Endothelial cell of umbilical vein (primary cell): Measurements from ENCODE around the gene DPEP2.

Experiments
- CTCF ChIP-seq, 2 donors: IDR thresholded peaks; 1 replicate in 1 of 2; 2 replicates in 1 of 2; pipeline ENCODE4 v1.5.1; 2011; ENCODE audit warnings: low read length in 2 of 2, mild to moderate bottlenecking in 2 of 2, moderate library complexity in 2 of 2, control low read depth in 1 of 2, inconsistent platforms in 1 of 2, low read depth in 1 of 2; ENCODE audit not compliant: insufficient read depth in 1 of 2; ENCODE audit errors: extremely low read depth in 1 of 2
- EZH2 ChIP-seq: IDR thresholded peaks from 2 replicates; pipeline ENCODE4 v1.6.1; 2012; ENCODE audit warnings: borderline replicate concordance, low read depth, mild to moderate bottlenecking, moderate library complexity, low read length, inconsistent platforms; ENCODE audit not compliant: severe bottlenecking
- POLR2A ChIP-seq: IDR thresholded peaks from 2 replicates; pipeline ENCODE4 v1.6.1; 2012; ENCODE audit warnings: low read depth, mild to moderate bottlenecking, control low read depth, low read length
- TF ChIP-seq, protein P1 (sequence below): IDR thresholded peaks from 2 replicates; pipeline ENCODE4 v1.6.1; 2011; ENCODE audit not compliant: insufficient read depth, insufficient read length

GRCh38 chr16:68005211-68005610 is 5.9 kb upstream of the DPEP2 start:
- TF ChIP-seq POLR2A (no peak), CTCF (IDR thresholded peaks at IDR 0.05; ENCODE audit: extremely low read depth in 1 of 2, insufficient read depth in 1 of 2, low read depth in 1 of 2, low read length in 2 of 2) (no peak), EZH2 (no peak)
- TF ChIP-seq, protein P1, sequence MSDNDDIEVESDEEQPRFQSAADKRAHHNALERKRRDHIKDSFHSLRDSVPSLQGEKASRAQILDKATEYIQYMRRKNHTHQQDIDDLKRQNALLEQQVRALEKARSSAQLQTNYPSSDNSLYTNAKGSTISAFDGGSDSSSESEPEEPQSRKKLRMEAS, result no peak
